HG02642 (cell line): ENCODE measurements around the gene TET2.

Experiments used
- ATAC-seq: cut with Tn5 transposase; IDR thresholded peaks from one replicate; pipeline ENCODE4 v1.9.1; 2021; ENCODE audit warnings: mild to moderate bottlenecking; ENCODE audit not compliant: unreplicated experiment, poor library complexity

Gene TET2

GRCh38 chr4:105225500-105225899 is 78.8 kb downstream of the TET2 start:
- ATAC-seq, result no peak

GRCh38 chr4:105227054-105227453 is 80.4 kb downstream of the TET2 start:
- ATAC-seq, result no peak

- ATAC-seq, result no peak
Measured at GRCh38 chr4:105230287-105230686, 83.6 kb downstream of the TET2 start.

DNA sequence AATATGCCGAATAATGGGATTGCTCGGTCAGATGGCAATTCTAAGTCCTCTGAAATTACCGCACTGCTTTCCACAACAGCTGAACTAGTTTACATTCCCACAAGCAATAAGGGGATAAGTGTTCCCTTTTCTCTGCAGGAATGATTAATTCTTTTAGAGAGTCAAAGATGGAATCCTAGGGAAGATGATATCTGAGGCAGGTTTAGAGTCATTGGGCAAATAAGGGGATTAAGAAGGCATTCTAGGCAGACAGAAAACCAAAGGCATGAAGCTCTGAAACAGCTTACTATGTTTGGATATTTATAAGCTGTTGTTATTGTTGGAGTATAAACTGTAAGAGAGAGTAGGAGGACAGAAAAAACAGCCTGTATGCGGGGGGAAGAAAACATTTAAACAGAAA is 85.7 kb downstream of the TET2 start:
- ATAC-seq, result no peak

- no peak for ATAC-seq
Measured at GRCh38 chr4:105234582-105234981, 87.9 kb downstream of the TET2 start.

GRCh38 chr4:105236202-105236915 is 89.7 kb downstream of the TET2 start:
- ATAC-seq, result peak; percentile 93

DNA sequence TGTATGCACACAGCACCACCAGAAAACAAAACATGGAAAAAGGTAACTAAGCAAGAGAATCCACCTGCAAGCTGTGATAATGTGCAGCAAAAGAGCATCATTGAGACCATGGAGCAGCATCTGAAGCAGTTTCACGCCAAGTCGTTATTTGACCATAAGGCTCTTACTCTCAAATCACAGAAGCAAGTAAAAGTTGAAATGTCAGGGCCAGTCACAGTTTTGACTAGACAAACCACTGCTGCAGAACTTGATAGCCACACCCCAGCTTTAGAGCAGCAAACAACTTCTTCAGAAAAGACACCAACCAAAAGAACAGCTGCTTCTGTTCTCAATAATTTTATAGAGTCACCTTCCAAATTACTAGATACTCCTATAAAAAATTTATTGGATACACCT is 90.2 kb downstream of the TET2 start:
- ATAC-seq, result peak; percentile 20

DNA sequence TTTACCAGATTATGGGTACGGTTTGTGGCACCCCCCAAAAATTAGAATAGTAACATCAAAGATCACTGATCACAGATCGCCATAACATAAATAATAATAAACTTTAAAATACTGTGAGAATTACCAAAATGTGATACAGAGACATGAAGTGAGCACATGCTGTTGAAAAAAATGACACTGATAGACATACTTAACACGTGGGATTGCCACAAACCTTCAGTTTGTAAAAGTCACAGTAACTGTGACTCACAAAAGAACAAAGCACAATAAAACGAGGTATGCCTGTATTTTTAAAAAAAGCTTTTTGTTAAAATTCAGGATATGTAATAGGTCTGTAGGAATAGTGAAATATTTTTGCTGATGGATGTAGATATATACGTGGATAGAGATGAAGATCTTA is 93.4 kb downstream of the TET2 start:
- no peak for ATAC-seq

- ATAC-seq, result no peak
Measured at GRCh38 chr4:105241451-105241850, 94.8 kb downstream of the TET2 start.

DNA sequence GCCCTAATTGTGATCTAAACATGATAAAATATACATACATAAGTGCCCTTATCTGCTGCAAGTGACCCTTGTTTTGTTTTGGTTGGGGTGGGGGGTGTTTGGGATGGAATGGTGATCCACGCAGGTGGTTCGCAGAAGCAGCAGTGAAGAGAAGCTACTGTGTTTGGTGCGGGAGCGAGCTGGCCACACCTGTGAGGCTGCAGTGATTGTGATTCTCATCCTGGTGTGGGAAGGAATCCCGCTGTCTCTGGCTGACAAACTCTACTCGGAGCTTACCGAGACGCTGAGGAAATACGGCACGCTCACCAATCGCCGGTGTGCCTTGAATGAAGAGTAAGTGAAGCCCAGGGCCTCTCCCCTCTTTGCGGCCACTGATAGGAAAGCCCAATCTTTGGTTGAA is 96.8 kb downstream of the TET2 start:
- ATAC-seq, result no peak

- no peak for ATAC-seq
Measured at GRCh38 chr4:105246712-105247111, 100.0 kb downstream of the TET2 start.

- ATAC-seq, result no peak
Measured at GRCh38 chr4:105248613-105249012, 101.9 kb downstream of the TET2 start.

DNA sequence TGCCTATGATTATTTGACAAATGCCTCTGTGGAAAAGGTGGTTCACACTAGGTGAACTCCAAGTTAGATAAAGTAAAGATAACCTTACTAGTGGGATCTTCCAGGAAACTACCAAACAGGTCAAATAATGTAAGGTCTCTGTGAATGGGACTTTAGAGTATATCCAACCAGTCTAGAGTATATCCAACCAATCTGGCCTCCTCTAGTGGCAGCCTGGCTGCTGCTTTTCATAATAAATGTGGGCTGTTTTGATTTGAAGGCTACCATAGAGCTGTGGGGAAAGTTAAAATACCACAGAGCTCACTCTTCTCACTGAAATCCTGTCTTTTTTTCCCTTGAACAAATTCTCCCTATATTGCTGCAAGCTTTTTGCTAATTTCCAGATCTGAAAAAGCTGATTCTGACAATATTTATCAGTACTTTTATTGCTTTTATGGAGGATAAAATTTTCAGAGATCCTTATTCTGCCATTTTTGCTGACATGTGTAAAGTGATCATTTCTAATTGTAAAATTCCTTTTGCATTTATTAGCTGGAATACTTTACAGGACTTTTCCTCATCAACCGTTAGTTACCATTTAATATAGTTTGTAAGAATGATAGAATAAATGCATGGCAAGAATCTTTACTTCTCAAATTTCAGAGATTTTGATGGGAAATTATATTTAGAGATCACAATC is 111.3 kb downstream of the TET2 start:
- no peak for ATAC-seq

DNA sequence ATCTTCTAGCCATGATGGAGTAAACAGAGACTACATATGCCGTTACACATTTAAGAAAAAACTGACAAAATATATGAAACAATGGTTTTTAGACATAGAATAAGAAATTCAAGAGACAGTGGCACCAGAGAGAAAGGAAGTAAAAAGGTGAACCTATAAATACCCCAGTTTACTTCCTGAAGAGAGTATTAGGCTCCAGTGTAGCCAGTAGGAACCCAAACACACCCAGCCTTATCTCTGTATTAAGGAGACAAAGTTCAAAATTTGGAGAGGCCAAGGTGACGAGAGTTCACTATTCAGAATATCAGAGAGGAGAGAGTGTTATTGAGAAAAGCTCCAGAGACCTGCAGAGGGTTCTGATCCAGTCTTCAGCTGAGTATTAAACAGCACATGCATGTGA is 119.0 kb downstream of the TET2 start:
- no peak for ATAC-seq

- ATAC-seq, result no peak
Measured at GRCh38 chr4:105267280-105267679, 120.6 kb downstream of the TET2 start.

- no peak for ATAC-seq
Measured at GRCh38 chr4:105272002-105272401, 125.3 kb downstream of the TET2 start.

DNA sequence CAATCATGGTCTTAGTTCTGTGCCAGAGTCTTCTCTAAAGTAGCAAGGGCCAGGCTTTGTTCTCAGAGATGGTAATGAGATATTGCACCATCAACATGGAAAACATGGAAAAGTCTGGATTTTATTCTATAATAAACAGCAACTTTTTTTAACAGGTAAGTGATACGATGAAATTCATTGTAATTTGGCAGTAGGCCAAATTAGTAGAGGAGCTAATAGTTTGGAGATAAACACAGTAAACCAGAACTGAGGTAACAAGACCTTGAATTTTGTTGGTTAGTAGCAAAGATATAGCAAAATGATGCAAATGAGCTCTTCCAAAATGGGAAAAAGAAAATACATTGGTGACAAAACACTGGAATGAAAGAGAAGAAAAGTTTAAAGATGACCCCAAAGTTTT is 126.6 kb downstream of the TET2 start:
- ATAC-seq, result no peak

- ATAC-seq, result no peak
Measured at GRCh38 chr4:105274090-105274489, 127.4 kb downstream of the TET2 start.

- ATAC-seq, result no peak
Measured at GRCh38 chr4:105274504-105274903, 127.8 kb downstream of the TET2 start.

- no peak for ATAC-seq
Measured at GRCh38 chr4:105276361-105277104, 129.9 kb downstream of the TET2 start.

GRCh38 chr4:105277702-105278101 is 131.0 kb downstream of the TET2 start:
- no peak for ATAC-seq
